HCT116 (cell line): ENCODE results near the gene INPPL1. TPM values are rescaled to one million over a fixed set of nuclear protein-coding genes. Genes with fewer than 3 reads are reported as not detected.

Experiments used
- ATAC-seq: fragments of 200-7000 bp; cut with Tn5 transposase; 2 replicates; pipeline ENCODE4 v1.9.1; 2020; ENCODE audit warnings: mild to moderate bottlenecking, moderate library complexity
- BruUV-seq: library from RNA; stranded (reverse); fragments of 400-500 nt; replicated peaks from 2 replicates; lab custom pipeline; 2021; lab: Mats Ljungman, UMichigan
- CTCF ChIA-PET: fragments of 300-600 bp; sonication (Branson Sonifier 250); formaldehyde crosslinking; loops from one replicate; lab custom pipeline; 2021; ENCODE audit warnings: antibody characterized with exemption; lab: Charles Lee
- POLR2A ChIA-PET: fragments of 300-600, 350-600 bp; sonication (Branson Sonifier 250); formaldehyde crosslinking; loops from one replicate; lab custom pipeline; 2021; ENCODE audit warnings: antibody characterized with exemption; lab: Charles Lee
- RAD21 ChIA-PET, 2 experiments: fragments of 300-600 bp; sonication (Branson Sonifier 250); formaldehyde crosslinking; loops; one replicate each; lab custom pipeline; 2023; ENCODE audit warnings: low total read pairs in 2 of 2; ENCODE audit not compliant: uncharacterized antibody in 2 of 2, unreplicated experiment in 2 of 2, low non-redundant PET in 1 of 2; lab: Charles Lee
- DNase-seq: peaks from one replicate; pipeline ENCODE4 v3.0.0-alpha.2; 2010; ENCODE audit warnings: low read depth, low spot score
- H2AFZ ChIP-seq: fragments of 200-600 bp; shearing (Covaris generic), sonication (generic); 2 replicates; pipeline ENCODE4 v1.6.1; 2017; ENCODE audit warnings: low read depth, mixed run types, mixed read lengths, antibody characterized with exemption, low read length; ENCODE audit not compliant: poor library complexity, severe bottlenecking
- H3K27ac ChIP-seq: 2 replicates; pipeline ENCODE4 v1.5.1; 2012; ENCODE audit warnings: low read depth, low read length
- H3K27me3 ChIP-seq: fragments of 200-600 bp; sonication (generic); 2 replicates; pipeline ENCODE4 v1.6.1; 2016; ENCODE audit warnings: mixed run types, low read length, mixed read lengths; ENCODE audit not compliant: insufficient read depth
- H3K36me3 ChIP-seq, 2 experiments: fragments of 200-500 bp in 1 of 2; fragments of 200-600 bp in 1 of 2; sonication (Bioruptor generic) in 1 of 2; sonication (generic) in 1 of 2; 2 replicates each; pipeline versions ENCODE4 v1.5.1 to v1.6.1; 2014 to 2016; ENCODE audit warnings: low read length in 2 of 2, inconsistent platforms in 1 of 2, mixed read lengths in 1 of 2, mixed run types in 1 of 2; ENCODE audit not compliant: insufficient read depth in 2 of 2, control insufficient read depth in 1 of 2
- H3K4me1 ChIP-seq, 2 experiments: fragments of 200-600 bp in 1 of 2; sonication (generic) in 1 of 2; 2 replicates each; pipeline versions ENCODE4 v1.5.1 to v1.6.1; 2012 to 2017; ENCODE audit warnings: low read length in 2 of 2, inconsistent platforms in 1 of 2, mild to moderate bottlenecking in 1 of 2, mixed read lengths in 1 of 2, mixed run types in 1 of 2, moderate library complexity in 1 of 2; ENCODE audit not compliant: insufficient read depth in 2 of 2, control insufficient read depth in 1 of 2
- H3K4me2 ChIP-seq: fragments of 200-600 bp; sonication (generic); 2 replicates; pipeline ENCODE4 v1.6.1; 2017; ENCODE audit warnings: mixed run types, low read length, mixed read lengths
- H3K4me3 ChIP-seq, 2 experiments: fragments of 200-600 bp in 1 of 2; sonication (generic) in 1 of 2; replicated peaks in 1 of 2; 2 replicates each; pipeline ENCODE4 v1.5.1; 2011 to 2016; ENCODE audit warnings: low read length in 2 of 2, control low read depth in 1 of 2, low read depth in 1 of 2, mild to moderate bottlenecking in 1 of 2, mixed read lengths in 1 of 2, mixed run types in 1 of 2
- H3K79me2 ChIP-seq: fragments of 200-600 bp; sonication (generic); 2 replicates; pipeline ENCODE4 v1.6.1; 2017; ENCODE audit warnings: mild to moderate bottlenecking, mixed run types, low read length, moderate library complexity, mixed read lengths; ENCODE audit not compliant: insufficient read depth
- H3K9ac ChIP-seq: fragments of 200-600 bp; sonication (generic); 2 replicates; pipeline ENCODE4 v1.6.1; 2016; ENCODE audit warnings: low read length, mixed read lengths
- H3K9me2 ChIP-seq: fragments of 200-600 bp; sonication (generic), shearing (Covaris generic); 2 replicates; pipeline ENCODE4 v1.6.1; 2017; ENCODE audit warnings: mixed run types, mild to moderate bottlenecking, moderate library complexity; ENCODE audit not compliant: insufficient read depth
- H3K9me3 ChIP-seq, 2 experiments: fragments of 200-500 bp in 1 of 2; fragments of 200-600 bp in 1 of 2; sonication (Bioruptor generic) in 1 of 2; sonication (generic) in 1 of 2; 2 replicates each; pipeline ENCODE4 v1.6.1; 2014 to 2017; ENCODE audit warnings: low read length in 2 of 2, mixed read lengths in 2 of 2, inconsistent platforms in 1 of 2, low read depth in 1 of 2, mild to moderate bottlenecking in 1 of 2, mixed run types in 1 of 2, moderate library complexity in 1 of 2; ENCODE audit not compliant: control insufficient read depth in 1 of 2, insufficient read depth in 1 of 2
- H4K20me1 ChIP-seq: fragments of 200-600 bp; sonication (generic), shearing (Covaris generic); 2 replicates; pipeline ENCODE4 v1.6.1; 2017; ENCODE audit warnings: mixed run types, mild to moderate bottlenecking, moderate library complexity; ENCODE audit not compliant: insufficient read depth
- EGR1 ChIP-seq: IDR thresholded peaks from 2 replicates; pipeline ENCODE4 v1.6.1; 2012; ENCODE audit warnings: low read depth
- POLR2A ChIP-seq: IDR thresholded peaks from 2 replicates; pipeline ENCODE4 v1.7.0; 2011; ENCODE audit warnings: borderline replicate concordance; ENCODE audit not compliant: insufficient read depth, insufficient read length; ENCODE audit errors: extremely low read depth
- POLR2AphosphoS5 ChIP-seq: IDR thresholded peaks from 2 replicates; pipeline ENCODE4 v1.6.1; 2011; ENCODE audit warnings: mild to moderate bottlenecking, low read depth, low read length, moderate library complexity
- RAD21 ChIP-seq: IDR thresholded peaks from 2 replicates; pipeline ENCODE4 v1.6.1; 2012; ENCODE audit warnings: low read depth, mild to moderate bottlenecking
- REST ChIP-seq: IDR thresholded peaks from 2 replicates; pipeline ENCODE4 v1.6.1; 2012; ENCODE audit warnings: low read depth
- SRF ChIP-seq: IDR thresholded peaks from 2 replicates; pipeline ENCODE4 v1.6.1; 2012; ENCODE audit warnings: low read depth
- intact Hi-C: fragments of 100-400 bp; cut with micrococcal nuclease; formaldehyde crosslinking; loops from 2 replicates; pipeline ENCODE4 v1.10.0; 2022
- total RNA-seq: library from RNA; stranded (reverse); gene quantifications from one replicate; pipeline ENCODE4 v1.2.1, GENCODE V29; 2021; ENCODE audit not compliant: unreplicated experiment
- TF ChIP-seq, protein P1 (sequence below): IDR thresholded peaks from 2 replicates; pipeline ENCODE4 v1.6.1; 2012

The INPPL1 gene
- total RNA-seq, 1 experiment from 2014 or later, result 132 TPM

DNA sequence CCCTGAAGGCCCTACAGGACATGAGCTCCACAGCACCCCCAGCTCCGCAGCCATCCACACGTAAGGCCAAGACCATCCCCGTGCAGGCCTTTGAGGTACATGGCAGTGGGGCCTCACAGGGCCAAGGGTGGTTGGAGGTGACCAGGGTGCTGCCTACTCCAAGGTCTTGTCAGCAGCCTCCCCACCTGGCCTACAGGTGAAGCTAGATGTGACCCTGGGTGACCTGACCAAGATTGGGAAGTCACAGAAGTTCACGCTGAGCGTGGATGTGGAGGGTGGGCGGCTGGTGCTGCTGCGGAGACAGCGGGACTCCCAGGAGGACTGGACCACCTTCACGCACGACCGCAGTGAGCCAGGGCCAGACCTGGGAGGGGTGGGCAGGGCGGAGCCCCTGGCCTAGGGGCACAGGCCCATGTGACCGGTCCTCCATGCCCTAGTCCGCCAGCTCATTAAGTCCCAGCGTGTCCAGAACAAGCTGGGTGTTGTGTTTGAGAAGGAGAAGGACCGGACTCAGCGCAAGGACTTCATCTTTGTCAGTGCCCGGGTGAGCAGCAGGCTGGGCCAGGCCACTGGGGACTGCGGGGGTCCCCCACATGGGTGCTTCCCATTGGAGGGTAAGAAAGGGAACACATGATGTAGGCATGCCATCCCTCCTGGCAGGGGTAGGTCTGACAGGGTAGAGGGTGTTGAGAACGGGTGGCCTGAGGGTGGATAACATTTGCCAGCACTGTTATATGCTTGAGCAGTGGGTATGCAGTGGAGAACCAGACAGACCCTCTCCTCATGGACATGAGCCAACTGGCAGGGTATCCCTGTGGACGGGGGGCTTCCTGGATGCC is 5.6 kb downstream of the INPPL1 start:
- DNase-seq (no peak), ATAC-seq (no peak)
- no TSS peak for BruUV-seq
- ChIA-PET POLR2A (no interaction called here), CTCF (no interaction called here), RAD21 (no interaction called here)
- H3K9ac ChIP-seq, result no peak overlapping the region
- H4K20me1 ChIP-seq, result no peaks in the 10 kb centered on the region
- peaks cover 3% of the 10 kb centered on the region; the same call in 1 of the 2 replicates for H3K79me2 ChIP-seq
- H3K9me3 ChIP-seq, result no peaks in the 10 kb centered on the region
- H3K27ac ChIP-seq, result no peak overlapping the region
- peaks cover 9 to 22% of the 10 kb centered on the region in 2 experiments; a peak in 3 of 4 replicates for H3K36me3 ChIP-seq
- peaks cover 8 to 20% of the 10 kb centered on the region in 2 experiments; a peak in 3 of 4 replicates for H3K4me1 ChIP-seq
- intact Hi-C loops, result loop anchor here (10.0 kb wide), 1 partner anchor 205 kb away; the partner anchor contains the start of gene CLPB
- no peak overlapping the region for H2AFZ ChIP-seq
- H3K27me3 ChIP-seq, result no peaks in the 10 kb centered on the region
- TF ChIP-seq RAD21 (no peak), EGR1 (no peak), REST (no peak), POLR2A (no peak), SRF (no peak), POLR2AphosphoS5 (no peak)
- TF ChIP-seq, protein P1, sequence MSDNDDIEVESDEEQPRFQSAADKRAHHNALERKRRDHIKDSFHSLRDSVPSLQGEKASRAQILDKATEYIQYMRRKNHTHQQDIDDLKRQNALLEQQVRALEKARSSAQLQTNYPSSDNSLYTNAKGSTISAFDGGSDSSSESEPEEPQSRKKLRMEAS, result no peak
- no peak overlapping the region for H3K4me2 ChIP-seq
- no peaks in the 10 kb centered on the region for H3K9me2 ChIP-seq
- H3K4me3 ChIP-seq, result no peak overlapping the region
